RKO (cell line): Measurements from ENCODE around the gene GAS6.

Source experiments
- DNase-seq: peaks from one replicate; pipeline ENCODE4 v3.0.0-alpha.2; 2016; ENCODE audit warnings: low spot score

The GAS6 gene

GRCh38 chr13:113887700-113888201 is 23.9 kb upstream of the GAS6 start:
- DNase-seq: no peak

GRCh38 chr13:113886561-113887112 is 22.8 kb upstream of the GAS6 start:
- no peak for DNase-seq

GRCh38 chr13:113884821-113885220 is 20.9 kb upstream of the GAS6 start:
- DNase-seq: no peak

GRCh38 chr13:113883921-113884804 is 20.3 kb upstream of the GAS6 start:
- DNase-seq: no peak

- DNase-seq: no peak
These were observed 19.5 kb upstream of the GAS6 start for GRCh38 chr13:113883314-113883811.

GRCh38 chr13:113882716-113883115 is 18.8 kb upstream of the GAS6 start:
- no peak for DNase-seq

- DNase-seq: no peak
These were observed 18.4 kb upstream of the GAS6 start for GRCh38 chr13:113882267-113882630.

- no peak for DNase-seq
These were observed 17.9 kb upstream of the GAS6 start for GRCh38 chr13:113881614-113882266.

- no peak for DNase-seq
These were observed 17.1 kb upstream of the GAS6 start for GRCh38 chr13:113880651-113881611.

- DNase-seq: no peak
These were observed 15.9 kb upstream of the GAS6 start for GRCh38 chr13:113879494-113880360.

GRCh38 chr13:113879017-113879416 is 15.1 kb upstream of the GAS6 start:
- no peak for DNase-seq

GRCh38 chr13:113877149-113877990 is 13.5 kb upstream of the GAS6 start:
- DNase-seq: no peak

- DNase-seq: no peak
These were observed 12.7 kb upstream of the GAS6 start for GRCh38 chr13:113876346-113877148.

GRCh38 chr13:113875837-113876281 is 12.0 kb upstream of the GAS6 start:
- DNase-seq: no peak

- no peak for DNase-seq
These were observed 11.5 kb upstream of the GAS6 start for GRCh38 chr13:113875429-113875815.

GRCh38 chr13:113874579-113875428 is 10.9 kb upstream of the GAS6 start:
- no peak for DNase-seq

- DNase-seq: no peak
These were observed 10.3 kb upstream of the GAS6 start for GRCh38 chr13:113874177-113874576.

- no peak for DNase-seq
These were observed 5.4 kb upstream of the GAS6 start for GRCh38 chr13:113869263-113869662.
